IPS DF 4.7 (cell line): Measurements from ENCODE around the gene ANKS1A.
"Not testable (repeated sequence)": the region's sequence is repeated elsewhere in the genome, so short reads cannot be mapped to it uniquely, and the experiment has no call there.

Source experiments
- DNase-seq: peaks from one replicate; pipeline ENCODE4 v3.0.0-alpha.2; 2013; ENCODE audit warnings: low spot score; ENCODE audit errors: extremely low read depth

Gene ANKS1A

DNA sequence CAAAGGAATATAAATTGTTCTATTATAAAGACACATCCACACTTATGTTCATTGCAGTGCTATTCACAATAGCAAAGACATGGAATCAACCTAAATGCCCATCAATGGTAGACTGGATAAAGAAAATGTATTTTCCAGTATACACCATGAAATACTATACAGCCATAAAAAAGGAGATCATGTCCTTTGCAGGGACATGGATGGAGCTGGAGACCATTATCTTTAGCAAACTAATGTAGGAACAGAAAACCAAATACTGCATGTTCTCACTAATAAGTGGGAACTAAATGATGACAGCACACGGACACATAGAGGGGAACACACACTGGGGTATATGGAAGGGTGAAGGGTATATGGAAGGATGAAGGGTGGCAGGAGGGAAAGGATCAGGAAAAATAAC lies 5.0 kb upstream of the ANKS1A start:
- DNase-seq: not testable (repeated sequence)

DNA sequence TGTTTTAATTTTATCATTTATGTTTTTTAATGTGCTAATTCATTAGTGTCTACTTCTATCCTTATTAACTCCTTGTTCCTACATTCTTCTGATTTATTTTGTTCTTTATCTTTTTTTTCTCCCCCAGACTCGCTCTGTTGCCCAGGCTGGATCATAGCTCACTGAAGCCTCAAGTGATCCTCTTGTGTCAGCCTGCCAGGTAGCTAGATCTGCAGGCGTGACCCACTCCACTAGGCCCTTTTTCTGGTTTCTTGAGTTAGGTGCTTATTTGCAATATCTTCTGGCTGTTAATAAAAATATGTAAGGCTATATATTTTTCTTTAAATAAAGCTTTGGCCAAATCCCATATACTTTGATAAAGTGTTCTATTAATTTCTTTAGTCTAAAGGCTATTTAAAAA lies 4.1 kb upstream of the ANKS1A start:
- DNase-seq: no peak

DNA sequence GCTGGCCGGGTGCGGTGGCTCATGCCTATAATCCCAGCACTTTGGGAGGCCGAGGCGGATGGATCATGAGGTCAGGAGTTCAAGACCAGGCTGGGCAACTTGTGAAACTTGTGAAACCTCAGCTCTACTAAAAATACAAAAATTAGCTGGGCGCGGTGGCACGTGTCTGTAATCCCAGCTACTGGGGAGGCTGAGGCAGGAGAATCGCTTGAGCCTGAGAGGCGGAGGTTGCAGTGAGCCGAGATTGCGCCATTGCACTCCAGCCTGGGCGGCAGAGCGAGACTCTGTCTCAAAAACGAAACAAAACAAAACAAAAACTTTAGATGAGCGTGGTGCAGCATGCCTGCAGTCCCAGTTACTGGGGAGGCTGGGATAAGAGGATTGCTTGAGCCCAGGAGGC lies 3.2 kb upstream of the ANKS1A start:
- not testable (repeated sequence) for DNase-seq

DNA sequence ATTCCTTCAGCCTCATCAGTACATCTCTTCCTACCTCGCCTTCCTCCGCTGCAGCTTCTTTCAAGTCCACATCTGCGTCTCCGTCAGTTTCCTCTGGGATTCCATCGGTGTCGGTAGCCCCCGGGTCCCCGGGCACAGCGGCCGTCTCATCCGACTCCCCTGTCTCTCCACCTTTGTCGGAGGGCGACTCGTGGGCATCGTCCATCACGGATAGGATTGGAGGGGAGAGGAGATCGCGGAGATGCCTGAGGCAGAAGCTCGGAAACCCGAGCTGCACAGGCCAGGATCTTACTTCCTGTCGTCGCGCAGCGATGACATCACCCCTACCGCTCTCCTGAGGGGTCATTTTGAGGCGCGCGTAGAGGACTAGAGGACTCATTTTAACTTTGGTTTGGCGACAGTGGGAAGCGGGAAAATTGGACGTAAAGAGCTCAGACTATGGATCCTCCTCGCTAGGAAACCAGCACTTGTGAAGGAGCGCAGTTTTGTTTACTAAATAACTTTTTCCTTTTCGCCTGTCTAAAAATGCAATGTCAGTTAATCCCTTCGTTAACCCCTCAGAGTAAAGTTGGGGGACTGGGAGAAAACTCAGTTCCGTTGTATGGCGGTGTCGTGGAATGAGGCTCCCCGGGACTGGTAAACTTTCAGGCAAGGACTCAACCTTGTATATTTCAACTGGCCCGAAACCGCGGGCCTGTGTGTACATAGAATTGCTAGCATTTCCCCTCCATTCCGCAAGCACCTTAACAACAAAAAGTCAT lies 1.1 kb upstream of the ANKS1A start, which contains the start of gene TAF11:
Gene TAF11, minus strand, starts transcription at position 290 of the 761 bp plus-strand sequence. Its CDS starts 85 bp downstream, at position 205.
- peak; percentile 66 for DNase-seq

DNA sequence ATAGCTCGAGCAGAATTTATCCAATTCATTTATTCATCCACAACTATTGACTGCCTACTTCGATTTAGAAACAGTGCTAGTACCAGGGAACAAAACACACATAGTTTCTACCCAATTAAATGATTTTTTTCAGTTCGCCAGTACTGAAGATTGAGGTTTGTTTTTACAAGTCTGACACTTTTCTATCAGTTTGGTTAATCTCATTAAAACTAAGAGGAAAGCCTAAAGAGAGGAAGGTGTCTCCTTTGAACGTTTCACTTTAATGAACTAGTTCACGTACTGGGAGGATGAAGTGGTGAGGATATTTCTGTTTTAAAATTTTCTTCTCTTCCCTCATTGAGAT lies 570 bp upstream of the ANKS1A start:
- no peak for DNase-seq

DNA sequence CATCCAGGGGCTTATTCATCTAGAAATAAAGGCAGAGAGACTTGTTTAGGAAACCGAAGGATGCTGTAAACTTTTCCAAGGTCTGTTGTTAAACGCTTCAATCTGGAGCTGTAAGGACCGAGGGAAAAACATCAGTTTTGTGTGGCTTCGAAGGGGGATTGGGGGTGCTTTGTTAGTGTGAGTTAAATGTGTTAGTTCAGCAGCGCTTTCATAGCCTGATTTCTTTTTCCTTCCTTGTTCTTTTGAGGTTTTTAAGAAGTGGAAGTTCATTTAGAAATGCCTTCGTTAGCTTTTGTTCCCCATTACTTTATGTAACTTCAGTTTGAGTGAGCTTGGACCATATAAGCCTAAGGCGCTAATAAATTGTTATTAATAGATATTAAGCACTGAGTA lies 1.5 kb downstream of the ANKS1A start:
- DNase-seq: no peak

DNA sequence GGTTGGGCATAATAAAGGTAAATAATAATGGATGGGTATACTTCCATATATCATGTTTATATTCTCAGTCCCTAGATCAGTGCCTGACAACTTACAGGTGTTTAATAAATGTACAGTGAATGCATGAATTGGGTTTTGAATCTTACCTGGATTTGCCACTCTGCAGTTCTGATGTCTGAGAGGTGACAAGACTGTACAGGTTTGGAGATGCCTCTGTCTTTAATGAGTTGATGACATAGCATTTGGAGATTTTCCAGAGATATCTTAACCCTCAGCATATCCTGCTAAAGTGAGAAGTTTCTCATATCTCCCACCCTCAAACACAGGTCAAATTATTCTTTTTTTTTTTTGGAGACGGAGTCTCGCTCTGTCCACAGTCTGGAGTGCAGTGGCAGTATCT lies 2.2 kb downstream of the ANKS1A start:
- DNase-seq: no peak

DNA sequence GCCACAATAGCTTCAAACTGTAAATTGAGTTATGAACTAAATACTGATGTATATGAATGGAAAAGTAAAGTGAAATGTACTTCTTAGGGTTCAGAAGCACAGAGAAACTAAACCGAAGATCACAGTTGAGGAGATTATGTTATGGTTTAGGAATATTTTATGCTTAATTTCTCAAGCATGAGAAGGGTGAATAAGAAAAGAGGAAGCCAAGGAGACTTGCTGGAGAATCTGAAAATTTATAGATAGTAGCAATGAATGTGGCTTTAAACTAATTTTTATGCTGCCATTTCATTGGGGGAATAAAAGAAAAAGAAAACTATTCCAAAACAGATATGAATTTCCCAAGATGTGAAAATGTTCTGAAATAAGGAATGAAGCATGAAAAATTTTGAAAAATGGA lies 5.6 kb downstream of the ANKS1A start:
- no peak for DNase-seq

DNA sequence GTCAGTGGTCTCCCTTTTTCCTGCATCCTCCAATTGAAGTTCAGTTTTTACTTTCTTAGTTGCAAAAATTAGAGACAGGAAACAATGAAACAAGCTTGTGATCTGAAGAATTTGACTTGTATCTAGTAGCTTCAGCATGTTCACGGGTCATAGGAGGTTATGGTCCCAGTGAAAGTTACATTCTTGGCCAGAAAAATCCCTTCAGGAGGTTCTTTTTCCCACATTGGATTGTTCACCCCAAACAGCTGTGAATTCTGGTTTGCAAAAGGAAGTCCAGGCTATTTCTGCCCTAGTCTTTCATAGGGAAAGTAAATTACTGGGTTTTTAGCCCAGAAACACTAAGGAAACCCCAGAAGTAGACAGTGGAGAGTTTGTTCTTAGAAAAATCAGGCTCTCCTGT lies 8.1 kb downstream of the ANKS1A start:
- no peak for DNase-seq

DNA sequence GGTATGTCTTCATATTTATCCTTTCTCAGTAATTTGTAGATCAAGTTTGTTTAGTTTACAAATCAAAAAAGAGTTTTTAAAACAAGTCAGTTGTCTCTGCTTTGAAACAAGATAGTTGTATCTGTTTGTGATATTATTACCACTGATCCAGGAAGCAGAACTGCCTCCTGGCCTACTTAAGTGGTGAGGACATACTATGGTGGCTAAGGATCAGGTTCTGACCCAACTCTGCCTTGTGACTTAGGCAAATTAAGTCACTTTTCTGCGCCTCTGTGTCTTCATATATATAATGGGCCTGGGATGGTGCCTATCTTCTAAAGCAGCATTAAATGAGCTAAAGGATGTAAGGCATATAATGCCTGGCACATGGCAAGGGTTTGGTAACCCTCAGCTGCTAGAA lies 8.7 kb downstream of the ANKS1A start:
- DNase-seq: no peak

DNA sequence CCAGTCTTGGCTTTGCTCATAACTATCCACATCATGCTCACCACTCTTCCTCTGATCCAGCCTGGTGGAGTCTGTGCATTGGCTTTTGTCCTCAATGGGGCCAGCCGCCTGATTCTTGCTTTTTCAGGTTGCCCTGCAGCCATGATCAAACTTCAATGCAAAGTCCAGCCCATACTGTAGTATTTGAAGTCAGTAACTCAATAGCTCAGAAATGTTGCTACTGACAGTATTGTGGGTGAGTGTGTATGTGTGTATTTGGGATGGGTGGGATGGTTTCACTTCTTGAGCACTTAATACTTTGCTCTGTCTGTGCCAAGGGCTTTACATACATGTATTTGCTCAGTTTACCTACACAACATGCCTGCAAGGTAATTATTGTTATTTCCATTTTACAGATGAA lies 10.7 kb downstream of the ANKS1A start:
- not testable (repeated sequence) for DNase-seq

DNA sequence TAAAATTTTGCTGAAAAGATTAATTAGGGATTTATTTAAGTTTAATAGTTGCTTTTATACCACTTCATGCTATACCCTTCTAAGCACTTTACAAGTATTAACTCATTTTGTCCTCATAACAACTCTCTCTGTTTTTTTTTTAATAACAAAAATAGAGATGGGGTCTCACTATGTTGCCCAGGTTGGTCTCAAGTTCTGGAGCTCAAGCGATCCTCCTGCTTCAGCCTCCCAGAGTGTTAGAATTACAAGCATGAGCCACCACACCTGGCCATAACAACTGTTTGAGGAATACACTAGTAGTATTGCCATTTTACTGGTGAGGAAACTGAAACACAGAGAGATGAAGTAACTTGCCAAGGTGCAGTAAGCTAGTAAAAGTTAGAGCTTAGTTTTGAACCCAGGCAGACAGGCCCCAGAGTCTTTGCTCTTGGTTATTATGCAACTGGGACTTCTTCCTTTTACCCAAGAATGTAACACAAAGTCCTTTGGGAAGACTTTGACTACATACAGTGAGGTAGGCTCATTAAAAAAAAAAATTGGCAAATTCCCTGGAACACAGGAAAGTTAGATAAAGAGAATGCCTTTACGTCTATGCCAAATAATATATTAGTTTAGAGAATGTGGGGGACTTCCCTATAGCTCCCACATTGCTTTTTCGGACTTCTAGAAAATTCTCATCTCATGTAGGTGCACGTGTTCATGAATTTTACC lies 11.4 kb downstream of the ANKS1A start:
- no peak for DNase-seq

DNA sequence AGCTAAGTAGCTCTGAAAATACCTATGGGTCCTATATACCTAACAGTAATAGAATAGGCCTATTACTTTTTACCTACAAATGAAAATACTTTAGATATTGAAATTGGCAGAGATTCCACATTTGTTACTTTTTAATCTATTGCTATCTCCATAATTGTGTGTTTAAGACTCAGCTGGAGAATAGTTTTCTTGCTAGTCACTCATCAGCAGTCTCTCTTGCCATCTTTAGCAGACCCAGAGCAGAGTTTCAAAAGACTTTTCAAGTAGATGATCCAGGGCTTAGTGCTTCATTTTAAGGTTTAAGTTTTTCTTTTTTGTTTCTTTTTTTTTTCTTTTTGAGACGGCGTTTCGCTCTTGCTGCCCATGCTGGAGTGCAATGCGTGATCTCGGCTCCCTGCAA lies 12.9 kb downstream of the ANKS1A start:
- DNase-seq: no peak

DNA sequence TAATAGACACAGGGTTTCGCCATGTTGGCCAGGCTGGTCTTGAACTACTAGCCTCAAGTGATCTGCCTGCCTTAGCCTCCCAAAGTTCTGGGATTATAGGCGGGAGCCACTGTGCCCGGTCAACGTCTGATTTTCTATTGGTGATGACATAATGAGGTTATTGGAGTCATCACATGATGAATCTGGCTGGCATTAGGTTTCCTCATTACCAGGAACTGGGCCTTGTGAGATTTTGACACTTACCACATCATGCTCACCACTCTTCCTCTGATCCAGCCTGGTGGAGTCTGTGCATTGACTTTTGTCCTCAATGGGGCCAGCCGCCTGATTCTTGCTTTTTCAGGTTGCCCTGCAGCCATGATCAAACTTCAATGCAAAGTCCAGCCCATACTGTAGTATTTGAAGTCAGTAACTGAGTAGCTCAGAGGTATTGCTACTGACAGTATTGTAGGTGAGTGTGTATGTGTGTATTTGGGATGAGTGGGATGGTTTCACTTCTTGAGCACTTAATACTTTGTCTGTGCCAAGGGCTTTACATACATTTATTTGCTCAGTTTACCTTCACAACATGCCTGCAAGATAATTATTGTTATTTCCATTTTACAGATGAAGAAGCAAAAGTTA lies 16.0 kb downstream of the ANKS1A start:
- no peak for DNase-seq

DNA sequence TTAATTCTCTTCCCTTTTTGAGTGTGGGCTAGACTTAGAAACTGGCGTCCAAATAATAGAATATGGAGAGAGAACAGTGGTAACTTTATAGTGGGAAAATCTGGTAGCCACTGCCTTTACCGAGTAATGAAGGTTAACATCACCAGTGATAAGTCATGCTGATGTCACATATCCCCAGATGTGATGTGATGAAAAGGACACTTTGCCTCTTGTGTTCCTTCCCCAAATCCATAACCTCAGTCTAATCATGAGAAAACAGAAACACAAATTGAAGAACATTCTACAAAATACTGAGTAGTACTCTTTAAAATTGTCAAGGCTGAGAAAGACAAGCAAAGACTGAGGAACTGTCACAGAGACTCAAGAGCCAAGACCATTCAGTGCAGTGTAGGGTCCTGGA lies 17.8 kb downstream of the ANKS1A start:
- no peak for DNase-seq

DNA sequence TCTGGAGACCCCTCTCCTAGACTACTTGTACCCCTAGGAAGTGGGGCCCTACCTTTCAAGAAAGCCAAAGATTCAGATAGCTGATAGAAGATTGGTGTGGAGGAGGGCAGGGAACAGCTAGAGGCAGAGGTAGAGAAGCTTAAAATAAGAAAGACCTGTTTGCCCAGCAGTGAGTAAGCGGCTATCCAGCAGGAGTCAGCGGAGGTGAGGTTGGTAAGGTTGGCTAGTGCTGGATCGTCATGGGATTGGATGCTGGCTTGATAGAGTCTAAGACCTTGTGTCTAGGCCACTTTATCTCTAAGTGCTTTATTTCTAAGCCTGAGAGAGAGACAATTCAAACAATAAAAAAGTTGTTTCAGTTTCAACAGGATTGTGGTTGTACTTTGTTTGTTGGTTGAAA lies 19.1 kb downstream of the ANKS1A start:
- DNase-seq: no peak

DNA sequence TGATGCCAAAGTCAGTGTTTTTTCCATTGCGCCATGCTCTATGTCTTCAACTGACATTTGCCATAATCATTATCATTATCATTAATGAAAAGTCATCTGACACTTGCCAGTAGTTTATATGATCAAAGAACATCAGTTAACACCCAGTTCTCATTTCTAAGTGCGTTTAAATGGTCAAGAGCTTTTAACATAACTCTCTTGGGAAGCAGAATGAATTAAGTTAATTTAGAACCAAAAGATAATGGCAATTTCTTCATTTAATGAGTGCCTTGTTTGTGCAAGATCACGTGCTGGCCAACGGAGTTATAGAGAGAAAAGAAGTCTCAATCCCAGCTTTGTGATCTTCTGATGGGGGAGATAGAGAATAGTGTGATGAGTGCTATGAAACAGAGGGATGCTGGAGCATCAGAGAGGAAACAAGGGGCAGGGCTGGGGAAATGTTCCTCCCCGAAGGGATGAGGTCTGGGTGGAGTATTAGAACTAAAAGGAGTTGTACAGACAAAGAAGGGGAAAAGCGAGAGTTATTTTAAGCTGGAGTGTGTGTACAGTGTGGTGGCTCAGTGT lies 20.3 kb downstream of the ANKS1A start:
- DNase-seq: no peak

DNA sequence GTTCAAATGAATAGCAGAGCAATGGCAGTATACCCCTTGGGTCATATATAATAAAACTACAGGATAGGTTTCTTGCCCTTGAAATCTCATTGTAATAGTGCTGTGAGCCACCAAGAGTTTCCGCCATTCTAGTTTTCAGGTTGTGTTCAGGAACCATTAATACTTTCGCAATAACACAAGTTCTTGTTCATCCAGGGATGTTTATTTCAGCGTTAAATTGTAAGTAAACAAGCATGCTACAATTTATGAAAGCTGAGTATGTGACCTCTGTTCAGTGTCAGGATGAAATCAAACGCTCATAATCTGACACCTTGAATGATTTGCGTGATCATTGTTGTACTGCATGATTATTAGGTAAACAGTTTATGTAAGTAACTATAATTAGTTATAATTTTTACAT lies 22.8 kb downstream of the ANKS1A start:
- no peak for DNase-seq

DNA sequence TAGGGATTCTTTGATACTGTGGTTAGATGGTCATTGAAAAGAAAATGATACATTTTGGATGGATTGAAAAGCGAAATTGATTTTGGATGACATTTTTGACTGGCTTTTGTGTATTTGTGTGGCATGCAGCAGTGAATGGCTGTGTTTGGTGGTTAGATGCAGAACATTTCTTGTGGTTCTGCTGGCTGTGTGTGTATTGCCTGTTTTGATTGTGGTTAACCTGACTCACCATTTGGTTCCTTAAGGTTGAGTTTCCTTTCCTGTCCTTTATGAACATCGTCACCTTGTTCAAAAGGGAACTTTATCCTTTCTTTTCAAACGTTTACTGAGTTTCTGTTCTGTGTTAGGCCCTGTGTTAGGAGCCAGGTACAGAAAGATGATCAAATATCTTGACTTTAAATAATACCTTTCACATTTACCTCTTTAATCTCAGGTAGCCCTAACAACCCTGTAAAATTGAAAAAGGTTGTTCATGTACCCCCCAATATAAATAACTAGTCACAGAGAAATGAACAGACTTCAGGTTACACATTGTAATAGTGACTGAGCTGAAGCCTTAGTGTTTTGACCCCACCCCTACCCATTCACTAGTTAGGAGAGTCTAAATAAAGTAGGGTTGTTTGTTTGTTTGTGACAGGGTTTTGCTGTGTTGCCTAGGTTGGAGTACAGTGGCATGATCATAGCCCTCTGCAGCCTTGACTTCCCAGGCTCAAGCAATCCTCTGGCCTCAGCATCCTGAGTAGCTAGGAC lies 23.8 kb downstream of the ANKS1A start:
- DNase-seq: no peak

DNA sequence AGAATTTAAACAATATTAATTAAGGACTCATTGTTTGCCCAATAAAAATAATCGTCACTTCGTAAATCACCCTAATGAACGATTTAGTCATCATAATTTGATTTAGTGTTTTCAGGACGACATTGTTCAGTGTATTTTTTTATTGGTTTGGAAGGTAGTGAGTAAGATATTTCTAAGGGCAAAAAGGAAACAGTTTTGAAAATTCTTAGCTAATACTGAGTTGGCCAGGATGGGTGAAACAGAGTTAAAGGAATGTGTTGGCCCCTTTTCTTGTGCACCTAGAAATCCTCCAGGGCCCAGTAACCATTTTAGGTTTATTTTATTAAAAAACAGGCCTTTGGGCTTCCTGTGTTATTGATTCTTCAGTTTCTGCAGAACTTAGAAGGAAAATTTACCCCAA lies 25.3 kb downstream of the ANKS1A start:
- no peak for DNase-seq

DNA sequence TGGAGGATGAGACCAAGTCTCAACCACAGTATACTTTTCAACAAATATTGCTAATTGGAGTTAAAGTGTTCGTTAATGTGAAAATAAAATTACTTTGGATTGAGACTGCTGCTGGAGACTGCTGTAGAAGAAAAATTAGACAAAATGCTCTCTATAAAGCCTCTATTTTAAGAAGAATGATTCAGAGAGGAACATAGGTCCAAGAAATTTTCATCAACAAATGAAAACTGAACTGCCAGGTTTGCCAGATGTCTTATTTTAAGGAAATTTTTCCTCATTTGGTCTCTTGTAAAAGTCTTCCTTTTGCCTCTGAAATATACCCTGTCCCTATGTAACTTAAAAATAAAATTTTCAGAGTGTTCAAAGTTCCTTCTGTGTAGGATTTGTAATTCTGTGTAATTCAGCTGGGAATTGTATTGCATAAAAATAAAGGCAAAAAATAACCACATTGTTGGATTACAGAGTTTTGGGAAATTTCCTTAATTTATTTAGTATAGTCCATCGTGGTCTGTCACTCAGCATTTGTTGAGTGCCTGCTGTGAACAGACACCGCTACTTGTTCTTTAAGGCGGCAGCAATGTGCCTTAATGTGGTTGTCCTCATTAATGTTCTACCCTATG lies 27.4 kb downstream of the ANKS1A start:
- DNase-seq: no peak
